ENCODE data around the gene ESYT2. TPM values are rescaled to one million over a fixed set of nuclear protein-coding genes. Genes with fewer than 3 reads are reported as not detected.

Gene ESYT2
- total RNA-seq, 2 experiments from 2014 or later = 62.4 to 64.2 TPM

- Mint-ChIP-seq H3K36me3 (peaks cover 30% of the 10 kb centered on the region), H3K27me3 (no peaks in the 10 kb centered on the region), H3K27ac (no peak overlapping the region), H3K9me3 (no peaks in the 10 kb centered on the region), H3K4me3 (no peak overlapping the region), H3K4me1 (ENCODE audit: low read depth) (peaks cover 9% of the 10 kb centered on the region)
- intact Hi-C loops (cut with micrococcal nuclease) = no loop called here
- ChIA-PET POLR2A (no interaction called here), CTCF (no interaction called here)
- no peak for DNase-seq
Observed at GRCh38 chr7:158795272-158795671, 34.0 kb downstream of the ESYT2 start.

- ChIA-PET POLR2A (no interaction called here), CTCF (no interaction called here)
- no peak overlapping the region for H3K27ac Mint-ChIP-seq
- no peak for DNase-seq
- H3K4me3 Mint-ChIP-seq = no peak overlapping the region
- no peaks in the 10 kb centered on the region for H3K4me1 Mint-ChIP-seq (ENCODE audit: low read depth)
- no peaks in the 10 kb centered on the region for H3K27me3 Mint-ChIP-seq
- intact Hi-C loops (cut with micrococcal nuclease) = no loop called here
- no peaks in the 10 kb centered on the region for H3K9me3 Mint-ChIP-seq
- H3K36me3 Mint-ChIP-seq = peaks cover 27% of the 10 kb centered on the region
Observed at GRCh38 chr7:158791107-158791506, 38.2 kb downstream of the ESYT2 start.

DNA sequence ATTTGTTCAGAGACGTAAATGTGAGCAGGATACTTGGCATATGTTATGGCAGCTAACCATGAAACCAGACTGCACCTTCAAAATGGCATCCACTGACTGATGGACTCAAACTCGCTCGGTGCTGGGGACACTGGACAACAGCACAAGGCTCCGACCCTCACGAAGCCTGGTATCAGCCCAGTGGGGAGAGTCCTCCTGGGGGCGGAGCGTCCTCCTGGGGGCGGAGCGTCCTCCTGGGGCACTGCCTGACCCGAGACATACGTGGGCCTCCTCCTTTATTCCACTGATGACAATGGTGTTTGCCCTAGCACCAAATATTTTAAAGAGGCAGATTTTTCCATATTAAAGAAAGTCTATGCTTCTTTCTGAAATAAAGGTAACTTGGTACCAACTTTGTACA lies 39.5 kb downstream of the ESYT2 start:
- intact Hi-C loops (cut with micrococcal nuclease) = no loop called here
- no peak for DNase-seq
- no peaks in the 10 kb centered on the region for H3K4me1 Mint-ChIP-seq (ENCODE audit: low read depth)
- ChIA-PET POLR2A (no interaction called here), CTCF (no interaction called here)
- no peak overlapping the region for H3K4me3 Mint-ChIP-seq
- no peak overlapping the region for H3K27ac Mint-ChIP-seq
- H3K36me3 Mint-ChIP-seq = peaks cover 26% of the 10 kb centered on the region
- no peaks in the 10 kb centered on the region for H3K27me3 Mint-ChIP-seq
- no peaks in the 10 kb centered on the region for H3K9me3 Mint-ChIP-seq

DNA sequence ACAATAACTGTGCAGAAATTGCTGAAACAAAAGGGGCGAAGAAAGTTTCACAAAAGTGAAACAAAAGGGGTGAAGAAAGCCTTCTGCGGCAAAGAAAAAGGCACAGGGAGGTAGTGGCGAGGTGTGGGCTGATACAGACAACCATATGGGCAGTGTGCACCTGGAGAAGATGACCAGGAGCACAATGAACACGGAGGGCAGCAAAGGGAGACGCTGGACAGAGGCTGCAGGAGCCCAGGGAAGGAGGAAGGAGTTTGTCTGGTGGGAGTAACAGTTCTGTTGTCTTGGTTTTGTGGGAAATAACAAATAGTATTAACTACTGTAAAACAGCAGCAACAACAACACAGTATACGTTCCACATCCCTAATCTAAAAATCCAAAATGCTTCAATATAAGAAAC lies 42.4 kb downstream of the ESYT2 start:
- no peak for DNase-seq
- intact Hi-C loops (cut with micrococcal nuclease) = no loop called here
- Mint-ChIP-seq H3K9me3 (no peaks in the 10 kb centered on the region), H3K27ac (no peak overlapping the region), H3K4me1 (ENCODE audit: low read depth) (no peaks in the 10 kb centered on the region), H3K4me3 (no peak overlapping the region), H3K36me3 (peaks cover 14% of the 10 kb centered on the region), H3K27me3 (no peaks in the 10 kb centered on the region)
- ChIA-PET POLR2A (no interaction called here), CTCF (no interaction called here)

GRCh38 chr7:158784270-158784669 lies 45.0 kb downstream of the ESYT2 start:
- H3K27ac Mint-ChIP-seq = no peak overlapping the region
- CTCF ChIA-PET = no interaction called here

DNA sequence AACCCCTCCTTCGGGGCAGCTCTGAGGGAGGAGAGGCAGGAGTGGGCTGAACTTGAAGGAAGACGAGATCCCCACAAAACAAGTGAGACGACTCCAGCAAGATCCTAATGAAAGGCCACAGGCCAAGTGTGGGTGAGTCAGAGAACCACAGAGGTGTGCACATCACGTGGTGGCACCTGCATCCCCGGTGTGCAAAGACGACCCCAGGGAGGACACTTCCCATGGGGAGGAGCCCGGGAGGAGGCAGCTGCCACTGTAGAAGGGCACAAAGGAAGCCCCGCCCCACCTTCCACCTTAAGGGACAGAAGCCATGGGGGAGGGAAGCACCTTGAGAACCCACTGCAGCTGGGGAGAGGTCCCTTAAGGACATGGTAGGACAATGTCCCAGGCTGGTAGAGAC lies 45.7 kb downstream of the ESYT2 start:
- no peaks in the 10 kb centered on the region for H3K9me3 Mint-ChIP-seq
- H3K36me3 Mint-ChIP-seq = peaks cover 7% of the 10 kb centered on the region
- ChIA-PET CTCF (interaction anchor here (0.6 to 1.4 kb wide), 4 partner anchors 9 to 194 kb away, joined by 3 to 7 read pairs (median 3); no protein-coding TSS in a partner anchor), POLR2A (no interaction called here)
- DNase-seq = no peak
- no peak overlapping the region for H3K27ac Mint-ChIP-seq
- intact Hi-C loops (cut with micrococcal nuclease) = no loop called here
- H3K27me3 Mint-ChIP-seq = no peaks in the 10 kb centered on the region
- H3K4me3 Mint-ChIP-seq = no peak overlapping the region
- no peaks in the 10 kb centered on the region for H3K4me1 Mint-ChIP-seq (ENCODE audit: low read depth)

More at GRCh38 chr7:158784270-158784669, 45.0 kb downstream of the ESYT2 start:
- POLR2A ChIA-PET = no interaction called here
- H3K4me3 Mint-ChIP-seq = no peak overlapping the region
- intact Hi-C loops (cut with micrococcal nuclease) = no loop called here
- H3K4me1 Mint-ChIP-seq (ENCODE audit: low read depth) = no peaks in the 10 kb centered on the region
- peaks cover 5% of the 10 kb centered on the region for H3K36me3 Mint-ChIP-seq
- H3K27me3 Mint-ChIP-seq = no peaks in the 10 kb centered on the region
- no peak for DNase-seq
- no peaks in the 10 kb centered on the region for H3K9me3 Mint-ChIP-seq

DNA sequence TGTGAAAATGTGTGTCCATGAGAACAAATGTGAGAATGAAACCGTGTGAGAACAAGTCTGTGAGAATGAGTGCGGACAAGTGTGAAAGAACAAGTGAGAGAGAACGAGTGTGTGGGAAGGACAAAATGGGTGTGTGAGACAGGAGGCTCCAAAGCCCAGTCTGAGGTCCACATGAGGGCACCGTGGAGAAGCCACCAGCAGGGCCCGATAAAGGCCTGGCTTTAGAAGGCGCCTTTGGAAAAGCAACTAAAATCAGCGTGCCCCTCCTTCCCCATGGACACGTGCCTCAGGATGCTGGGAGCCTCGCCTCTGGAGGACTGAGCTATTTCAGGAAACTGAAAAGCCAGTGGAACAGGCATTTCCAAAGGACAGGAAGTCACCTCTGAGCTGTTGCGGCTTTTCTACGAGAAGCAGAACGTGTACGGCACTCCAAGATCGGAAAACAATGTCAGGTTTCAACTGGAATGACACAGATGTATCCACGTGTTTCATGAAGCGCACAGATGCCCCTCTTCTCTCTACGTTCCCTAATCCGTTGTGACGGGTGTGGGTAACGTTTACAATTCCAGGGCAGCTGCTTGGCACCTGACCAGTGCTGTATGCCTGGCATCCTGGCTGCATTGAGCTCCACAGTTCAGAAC lies 46.4 kb downstream of the ESYT2 start:
- Mint-ChIP-seq H3K27ac (no peak overlapping the region), H3K4me1 (ENCODE audit: low read depth) (peaks cover 2% of the 10 kb centered on the region), H3K4me3 (no peak overlapping the region), H3K27me3 (no peaks in the 10 kb centered on the region), H3K9me3 (no peaks in the 10 kb centered on the region), H3K36me3 (peaks cover 6% of the 10 kb centered on the region)
- ChIA-PET CTCF (interaction anchor here (0.6 to 1.4 kb wide), 4 partner anchors 8 to 194 kb away, joined by 3 to 7 read pairs (median 3); no protein-coding TSS in a partner anchor), POLR2A (interaction anchor here (0.6 kb wide), 1 partner anchor 102 kb away, joined by 5 read pairs; no protein-coding TSS in a partner anchor)
- peak; percentile 30 for DNase-seq
- intact Hi-C loops (cut with micrococcal nuclease) = no loop called here

GRCh38 chr7:158781974-158782664 lies 47.2 kb downstream of the ESYT2 start:
- intact Hi-C loops (cut with micrococcal nuclease) = no loop called here
- Mint-ChIP-seq H3K4me1 (ENCODE audit: low read depth) (peaks cover 10% of the 10 kb centered on the region), H3K27me3 (no peaks in the 10 kb centered on the region), H3K36me3 (peaks cover 10% of the 10 kb centered on the region), H3K4me3 (no peak overlapping the region), H3K27ac (no peak overlapping the region), H3K9me3 (no peaks in the 10 kb centered on the region)
- POLR2A ChIA-PET = interaction anchor here (0.6 kb wide), 1 partner anchor 103 kb away, joined by 5 read pairs; no protein-coding TSS in a partner anchor
- CTCF ChIA-PET = interaction anchor here (1.4 kb wide), 1 partner anchor 195 kb away, joined by 7 read pairs; no protein-coding TSS in a partner anchor
- DNase-seq = no peak

DNA sequence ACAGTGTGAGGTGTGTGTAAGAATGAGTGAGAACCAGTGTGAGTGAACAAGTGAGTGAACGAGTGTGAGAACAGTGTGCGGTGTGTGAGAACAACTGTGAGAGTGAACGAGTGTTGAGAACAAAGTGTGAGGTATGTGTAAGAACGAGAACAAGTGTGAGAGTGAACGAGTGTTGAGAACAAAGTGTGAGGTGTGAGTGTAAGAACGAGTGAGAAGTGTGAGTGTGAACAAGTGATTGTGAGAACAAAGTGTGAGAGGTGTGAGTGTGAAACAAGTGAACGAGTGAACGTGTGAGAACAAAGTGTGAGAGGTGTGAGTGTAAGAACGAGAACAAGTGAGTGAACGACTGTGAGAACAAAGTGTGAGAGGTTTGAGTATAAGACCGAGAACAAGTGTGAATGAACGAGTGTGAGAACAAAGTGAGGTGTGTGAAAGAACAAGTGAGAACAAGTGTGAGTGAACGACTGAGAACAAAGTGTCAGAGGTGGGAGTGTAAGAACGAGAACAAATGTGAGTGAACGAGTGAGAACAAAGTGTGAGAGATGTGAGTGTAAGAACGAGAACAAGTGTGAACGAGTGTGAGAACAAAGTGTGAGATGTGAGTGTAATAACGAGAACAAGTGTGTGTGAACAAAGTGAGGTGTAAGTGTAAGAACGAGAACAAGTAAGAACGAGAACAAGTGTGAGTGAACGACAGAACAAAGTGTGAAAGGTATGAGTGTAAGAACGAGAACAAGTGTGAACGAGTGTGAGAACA lies 47.9 kb downstream of the ESYT2 start:
- no peak for DNase-seq
- no peaks in the 10 kb centered on the region for H3K27me3 Mint-ChIP-seq
- no peaks in the 10 kb centered on the region for H3K9me3 Mint-ChIP-seq
- H3K4me1 Mint-ChIP-seq (ENCODE audit: low read depth) = peaks cover 12% of the 10 kb centered on the region
- POLR2A ChIA-PET = no interaction called here
- no peak overlapping the region for H3K4me3 Mint-ChIP-seq
- H3K36me3 Mint-ChIP-seq = peaks cover 10% of the 10 kb centered on the region
- intact Hi-C loops (cut with micrococcal nuclease) = no loop called here
- CTCF ChIA-PET = no interaction called here
- H3K27ac Mint-ChIP-seq = no peak overlapping the region

- H3K36me3 Mint-ChIP-seq = peaks cover 14% of the 10 kb centered on the region
- intact Hi-C loops (cut with micrococcal nuclease) = loop anchor here (5.0 kb wide), 1 partner anchor 33 kb away; no protein-coding TSS in a partner anchor
- H3K27me3 Mint-ChIP-seq = no peaks in the 10 kb centered on the region
- DNase-seq = no peak
- CTCF ChIA-PET = no interaction called here
- H3K4me1 Mint-ChIP-seq (ENCODE audit: low read depth) = peaks cover 24% of the 10 kb centered on the region
- peak overlapping the region; percentile 49 for H3K27ac Mint-ChIP-seq
- H3K9me3 Mint-ChIP-seq = no peaks in the 10 kb centered on the region
- no peak overlapping the region for H3K4me3 Mint-ChIP-seq
- POLR2A ChIA-PET = no interaction called here
Observed at GRCh38 chr7:158779061-158780000, 50.0 kb downstream of the ESYT2 start.

DNA sequence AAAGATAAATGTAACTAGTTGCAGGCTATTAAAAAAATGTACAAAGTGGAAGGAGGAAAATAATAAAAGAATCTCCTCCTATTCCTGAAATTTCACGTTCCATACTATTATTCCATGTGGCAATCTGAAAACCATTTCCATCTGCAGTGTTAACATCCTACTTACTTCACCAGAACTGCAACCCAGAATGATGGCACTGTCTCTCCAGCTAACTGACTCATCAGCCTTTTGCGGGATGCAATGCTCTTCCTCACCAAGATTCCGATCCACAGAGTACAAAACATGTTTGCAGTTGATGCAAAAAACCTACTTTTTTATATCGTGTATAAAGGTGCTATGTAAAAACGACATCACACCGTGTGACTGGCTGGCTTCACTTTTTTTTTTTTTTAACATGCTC lies 50.8 kb downstream of the ESYT2 start:
- CTCF ChIA-PET = no interaction called here
- peak overlapping the region; percentile 19 for H3K27ac Mint-ChIP-seq
- no peak overlapping the region for H3K4me3 Mint-ChIP-seq
- POLR2A ChIA-PET = no interaction called here
- H3K9me3 Mint-ChIP-seq = no peaks in the 10 kb centered on the region
- intact Hi-C loops (cut with micrococcal nuclease) = loop anchor here (5.0 kb wide), 1 partner anchor 34 kb away; no protein-coding TSS in a partner anchor
- no peaks in the 10 kb centered on the region for H3K27me3 Mint-ChIP-seq
- peaks cover 14% of the 10 kb centered on the region for H3K36me3 Mint-ChIP-seq
- H3K4me1 Mint-ChIP-seq (ENCODE audit: low read depth) = peaks cover 24% of the 10 kb centered on the region
- no peak for DNase-seq
